ENCODE data around the gene MTX1.
"Not testable (repeated sequence)": the region's sequence is repeated elsewhere in the genome, so short reads cannot be mapped to it uniquely, and the experiment has no call there.

MTX1 gene

GRCh38 chr1:155226910-155227260 lies 18.4 kb downstream of the MTX1 start:
- Histone ChIP-seq H3K4me3 (ENCODE audit: low read depth, low read length) (peak overlapping the region; percentile 87), H2AK5ac (ENCODE audit: low read length) (peak overlapping the region; percentile 55), H3K9me3 (ENCODE audit: insufficient read depth, low read depth, low read length) (no peaks in the 10 kb centered on the region), H4K12ac (ENCODE audit: low read depth, low read length) (peak overlapping the region; percentile 61), H4K8ac (ENCODE audit: low read depth, low read length) (peak overlapping the region; percentile 66), H3K27me3 (ENCODE audit: insufficient read depth, low read length) (no peaks in the 10 kb centered on the region), H3K79me2 (ENCODE audit: control insufficient read depth, insufficient read depth, low read length, poor library complexity) (peaks cover 9% of the 10 kb centered on the region), H3K36me3 (ENCODE audit: control insufficient read depth in 1 of 2, insufficient read depth in 2 of 2, low read length in 2 of 2) (no peaks in the 10 kb centered on the region), H3K9ac (ENCODE audit: low read length) (peak overlapping the region; percentile 96), H2AFZ (ENCODE audit: insufficient read depth, low read length, poor library complexity) (peak overlapping the region; percentile 26), H3K14ac (ENCODE audit: low read length) (peak overlapping the region; percentile 72), H2BK5ac (ENCODE audit: low read depth, low read length, poor library complexity) (peak overlapping the region; percentile 60), H3K79me1 (ENCODE audit: low read length) (peaks cover 28% of the 10 kb centered on the region), H2BK120ac (ENCODE audit: insufficient read depth, low read length, poor library complexity) (peak overlapping the region; percentile 67), H4K91ac (ENCODE audit: low read depth, low read length) (peak overlapping the region; percentile 83), H2BK12ac (ENCODE audit: low read length) (peak overlapping the region; percentile 5), H3K4ac (ENCODE audit: low read depth, low read length) (peak overlapping the region; percentile 50), H3K18ac (ENCODE audit: low read length) (peak overlapping the region; percentile 60), H3K4me2 (ENCODE audit: low read length) (peak overlapping the region; percentile 96), H3K4me1 (ENCODE audit: control insufficient read depth in 1 of 2, insufficient read depth in 2 of 2, low read length in 2 of 2) (peaks cover 13 to 22% of the 10 kb centered on the region in 2 experiments), H3K27ac (ENCODE audit: low read depth, low read length) (peak overlapping the region; percentile 62), H3K23ac (ENCODE audit: low read length) (no peak overlapping the region)
- WGBS (ENCODE audit: extremely low coverage, insufficient coverage, insufficient read length) = no CpG with 5 or more reads among the region's 19 CpGs
- DNase-seq = peak; percentile 70 to 75

DNA sequence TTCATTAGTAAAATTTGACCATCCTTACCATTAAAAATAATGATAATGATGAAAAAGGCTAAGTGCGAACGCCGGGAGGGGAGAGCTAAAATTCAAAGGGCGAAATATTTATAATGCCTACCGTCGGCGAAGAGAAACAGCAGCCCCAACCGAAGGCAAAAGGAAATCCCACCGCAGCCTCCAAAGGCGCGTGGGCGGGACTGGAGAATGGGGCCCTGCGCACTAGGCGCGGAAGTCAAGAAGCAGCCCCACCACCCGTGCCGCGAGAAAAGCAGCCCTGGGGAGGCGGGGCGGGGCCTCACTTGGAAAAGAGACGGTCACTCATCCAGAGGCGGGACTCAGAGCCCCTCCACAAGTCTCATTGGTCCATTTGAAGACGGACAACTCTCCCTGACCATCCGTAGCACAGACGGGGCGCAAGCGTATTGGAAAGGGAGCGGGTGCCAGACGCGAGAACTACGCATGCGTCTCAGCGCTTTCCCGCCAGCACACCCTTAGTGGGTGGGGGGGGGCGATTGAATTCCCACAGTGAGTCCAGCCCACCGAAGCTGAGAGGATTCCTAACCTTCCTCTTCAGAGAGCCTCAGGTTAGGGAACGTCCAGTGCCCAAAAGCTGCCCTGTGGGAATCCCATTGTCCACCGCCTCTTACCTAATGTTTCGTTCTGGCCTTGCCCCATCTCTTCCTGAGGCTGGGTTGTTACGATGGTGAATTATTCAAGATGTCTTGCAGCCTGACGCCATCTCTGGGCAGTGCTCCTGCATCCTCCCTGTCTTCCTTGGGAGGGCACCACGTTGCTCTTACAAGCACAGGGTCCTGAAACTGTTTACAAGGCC lies 19.0 kb downstream of the MTX1 start:
- Histone ChIP-seq H3K36me3 (ENCODE audit: control insufficient read depth in 1 of 2, insufficient read depth in 2 of 2, low read length in 2 of 2) (no peaks in the 10 kb centered on the region), H3K9ac (ENCODE audit: low read length) (peak overlapping the region; percentile 88), H3K9me3 (ENCODE audit: insufficient read depth, low read depth, low read length) (no peaks in the 10 kb centered on the region), H3K4me3 (ENCODE audit: low read depth, low read length) (peak overlapping the region; percentile 66), H3K4me2 (ENCODE audit: low read length) (peak overlapping the region; percentile 96), H3K4me1 (ENCODE audit: control insufficient read depth in 1 of 2, insufficient read depth in 2 of 2, low read length in 2 of 2) (peaks cover 16 to 26% of the 10 kb centered on the region in 2 experiments), H3K18ac (ENCODE audit: low read length) (peak overlapping the region; percentile 53), H2AFZ (ENCODE audit: insufficient read depth, low read length, poor library complexity) (peak overlapping the region; percentile 34), H2BK120ac (ENCODE audit: insufficient read depth, low read length, poor library complexity) (peak overlapping the region; percentile 67), H3K79me2 (ENCODE audit: control insufficient read depth, insufficient read depth, low read length, poor library complexity) (peaks cover 9% of the 10 kb centered on the region), H3K14ac (ENCODE audit: low read length) (peak overlapping the region; percentile 71), H4K12ac (ENCODE audit: low read depth, low read length) (peak overlapping the region; percentile 85), H3K27ac (ENCODE audit: low read depth, low read length) (peak overlapping the region; percentile 79), H2BK5ac (ENCODE audit: low read depth, low read length, poor library complexity) (peak overlapping the region; percentile 38), H2BK12ac (ENCODE audit: low read length) (peak overlapping the region; percentile 9), H3K23ac (ENCODE audit: low read length) (no peak overlapping the region), H3K27me3 (ENCODE audit: insufficient read depth, low read length) (no peaks in the 10 kb centered on the region), H4K91ac (ENCODE audit: low read depth, low read length) (peak overlapping the region; percentile 83), H4K8ac (ENCODE audit: low read depth, low read length) (peak overlapping the region; percentile 91), H2AK5ac (ENCODE audit: low read length) (peak overlapping the region; percentile 33), H3K79me1 (ENCODE audit: low read length) (peaks cover 31% of the 10 kb centered on the region), H3K4ac (ENCODE audit: low read depth, low read length) (peak overlapping the region; percentile 41)
- no CpG with 5 or more reads among the region's 42 CpGs for WGBS (ENCODE audit: extremely low coverage, insufficient coverage, insufficient read length)
- peak; percentile 97 to 99 for DNase-seq

DNA sequence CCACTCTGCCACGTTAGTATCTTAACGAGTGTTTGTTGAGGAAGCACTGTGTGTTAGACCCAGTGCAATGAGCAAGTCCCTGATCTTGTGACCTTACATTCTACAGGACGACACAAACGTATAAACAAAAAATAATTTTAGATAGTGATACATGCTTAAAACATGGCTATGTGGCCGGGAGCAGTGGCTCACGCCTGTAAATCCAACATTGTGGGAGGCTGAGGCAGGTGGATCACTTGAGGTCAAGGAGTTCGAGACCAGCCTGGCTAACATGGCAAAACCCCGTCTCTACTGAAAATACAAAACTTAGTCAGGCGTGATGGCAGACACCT lies 19.6 kb downstream of the MTX1 start:
- H3K14ac ChIP-seq (ENCODE audit: low read length) = peak overlapping the region; percentile 71
- peak overlapping the region; percentile 79 for H3K27ac ChIP-seq (ENCODE audit: low read depth, low read length)
- H3K9me3 ChIP-seq (ENCODE audit: insufficient read depth, low read depth, low read length) = no peaks in the 10 kb centered on the region
- peak overlapping the region; percentile 41 for H3K4ac ChIP-seq (ENCODE audit: low read depth, low read length)
- no peaks in the 10 kb centered on the region for H3K36me3 ChIP-seq (ENCODE audit: control insufficient read depth in 1 of 2, insufficient read depth in 2 of 2, low read length in 2 of 2)
- peak overlapping the region; percentile 11 for H3K9ac ChIP-seq (ENCODE audit: low read length)
- peak overlapping the region; percentile 33 for H2AK5ac ChIP-seq (ENCODE audit: low read length)
- H3K4me3 ChIP-seq (ENCODE audit: low read depth, low read length) = no peak overlapping the region
- H3K27me3 ChIP-seq (ENCODE audit: insufficient read depth, low read length) = no peaks in the 10 kb centered on the region
- peak overlapping the region; percentile 91 for H4K8ac ChIP-seq (ENCODE audit: low read depth, low read length)
- peak overlapping the region; percentile 85 for H4K12ac ChIP-seq (ENCODE audit: low read depth, low read length)
- H3K23ac ChIP-seq (ENCODE audit: low read length) = no peak overlapping the region
- H3K79me2 ChIP-seq (ENCODE audit: control insufficient read depth, insufficient read depth, low read length, poor library complexity) = peaks cover 9% of the 10 kb centered on the region
- peaks cover 31% of the 10 kb centered on the region for H3K79me1 ChIP-seq (ENCODE audit: low read length)
- WGBS (ENCODE audit: extremely low coverage, insufficient coverage, insufficient read length) = no CpG with 5 or more reads among the region's 9 CpGs
- no peak for DNase-seq
- H2BK12ac ChIP-seq (ENCODE audit: low read length) = peak overlapping the region; percentile 9
- peaks cover 18 to 26% of the 10 kb centered on the region in 2 experiments for H3K4me1 ChIP-seq (ENCODE audit: control insufficient read depth in 1 of 2, insufficient read depth in 2 of 2, low read length in 2 of 2)
- peak overlapping the region; percentile 34 for H2AFZ ChIP-seq (ENCODE audit: insufficient read depth, low read length, poor library complexity)
- peak overlapping the region; percentile 85 for H3K4me2 ChIP-seq (ENCODE audit: low read length)
- H2BK120ac ChIP-seq (ENCODE audit: insufficient read depth, low read length, poor library complexity) = no peak overlapping the region
- H4K91ac ChIP-seq (ENCODE audit: low read depth, low read length) = peak overlapping the region; percentile 83
- peak overlapping the region; percentile 38 for H2BK5ac ChIP-seq (ENCODE audit: low read depth, low read length, poor library complexity)
- peak overlapping the region; percentile 53 for H3K18ac ChIP-seq (ENCODE audit: low read length)

DNA sequence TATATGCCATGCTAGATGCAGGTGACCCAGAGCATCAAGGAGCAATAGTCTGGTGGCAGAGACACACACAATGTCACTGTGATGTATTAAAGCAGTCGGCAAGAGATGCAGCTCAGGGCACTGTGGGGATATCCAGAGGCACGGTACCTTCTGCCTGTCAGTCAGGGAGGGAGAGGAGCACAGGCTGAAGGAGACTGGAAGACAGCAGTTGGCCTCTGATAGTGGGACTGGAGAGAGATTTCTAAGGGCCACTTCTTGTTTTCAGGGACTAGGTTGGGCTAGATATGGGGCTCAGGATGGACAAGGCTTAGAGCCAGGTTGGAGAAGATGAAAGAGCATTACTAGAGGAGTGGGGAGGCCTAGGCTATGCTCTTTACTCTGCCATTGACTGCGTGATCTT lies 22.8 kb downstream of the MTX1 start:
- not testable (repeated sequence) for H3K14ac ChIP-seq (ENCODE audit: low read length); H2AFZ ChIP-seq (ENCODE audit: insufficient read depth, low read length, poor library complexity)
- no CpG with 5 or more reads among the region's 3 CpGs for WGBS (ENCODE audit: extremely low coverage, insufficient coverage, insufficient read length)

More for the DNA sequence above, 22.8 kb downstream of the MTX1 start:
- not testable (repeated sequence) for H3K4ac ChIP-seq (ENCODE audit: low read depth, low read length); H2BK5ac ChIP-seq (ENCODE audit: low read depth, low read length, poor library complexity); H3K18ac ChIP-seq (ENCODE audit: low read length); H3K9ac ChIP-seq (ENCODE audit: low read length); H3K23ac ChIP-seq (ENCODE audit: low read length); H3K4me2 ChIP-seq (ENCODE audit: low read length); H3K4me3 ChIP-seq (ENCODE audit: low read depth, low read length); H4K12ac ChIP-seq (ENCODE audit: low read depth, low read length); H3K27me3 ChIP-seq (ENCODE audit: insufficient read depth, low read length); H2AK5ac ChIP-seq (ENCODE audit: low read length); H3K4me1 ChIP-seq (ENCODE audit: control insufficient read depth in 1 of 2, insufficient read depth in 2 of 2, low read length in 2 of 2); H3K79me2 ChIP-seq (ENCODE audit: control insufficient read depth, insufficient read depth, low read length, poor library complexity); H3K27ac ChIP-seq (ENCODE audit: low read depth, low read length); DNase-seq; H3K9me3 ChIP-seq (ENCODE audit: insufficient read depth, low read depth, low read length); H2BK12ac ChIP-seq (ENCODE audit: low read length); H3K36me3 ChIP-seq (ENCODE audit: control insufficient read depth in 1 of 2, insufficient read depth in 2 of 2, low read length in 2 of 2); H4K8ac ChIP-seq (ENCODE audit: low read depth, low read length); H4K91ac ChIP-seq (ENCODE audit: low read depth, low read length); H2BK120ac ChIP-seq (ENCODE audit: insufficient read depth, low read length, poor library complexity)
- peaks cover 14% of the 10 kb centered on the region for H3K79me1 ChIP-seq (ENCODE audit: low read length)
